GM19372 (cell line): ENCODE measurements around the gene MAP2K4.

Source experiments
- ATAC-seq: cut with Tn5 transposase; IDR thresholded peaks from one replicate; pipeline ENCODE4 v1.9.1; 2021; ENCODE audit warnings: mild to moderate bottlenecking, low read depth, moderate library complexity; ENCODE audit not compliant: unreplicated experiment

Gene MAP2K4

DNA sequence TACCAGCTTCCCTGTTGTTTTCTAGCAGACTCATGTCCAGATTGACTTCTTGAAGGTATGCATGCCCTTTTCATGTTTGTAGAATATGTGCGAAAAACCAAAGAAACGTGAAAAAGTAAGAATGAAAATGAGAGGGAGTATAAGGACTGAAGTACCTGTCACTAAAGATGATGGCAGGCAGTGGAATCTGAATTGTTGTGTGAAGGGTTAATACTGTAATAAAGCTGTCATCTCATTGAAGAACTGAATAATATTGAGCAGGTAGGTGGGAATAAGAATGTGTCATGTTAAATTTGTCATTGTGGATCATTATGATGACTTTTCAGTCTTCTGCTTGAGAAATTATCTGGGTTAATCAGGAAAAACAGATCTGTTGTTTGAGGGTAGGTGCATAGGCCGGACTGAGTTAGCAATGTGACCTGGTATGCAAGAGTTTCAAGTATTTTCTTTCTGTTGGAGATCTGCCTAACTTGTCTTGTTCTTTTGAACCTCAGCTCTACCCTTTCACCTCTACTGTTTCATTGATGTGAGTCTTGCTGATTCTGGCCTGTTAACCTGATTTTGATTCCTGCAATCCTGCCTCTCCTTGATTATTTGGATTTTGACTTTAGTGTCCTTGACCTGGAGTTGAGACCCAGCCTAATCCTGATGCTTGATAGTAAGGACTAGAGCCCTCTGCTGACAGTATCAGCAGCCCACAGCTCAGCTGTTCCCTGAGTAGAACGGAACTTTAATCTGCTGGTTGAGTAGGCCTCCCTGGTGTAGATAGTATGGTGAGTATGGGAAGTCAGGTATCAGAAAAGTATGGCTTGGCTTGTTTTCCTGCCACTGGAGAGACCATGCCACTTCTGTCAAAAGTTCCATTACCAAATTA is 64.6 kb downstream of the MAP2K4 start:
- no peak for ATAC-seq

DNA sequence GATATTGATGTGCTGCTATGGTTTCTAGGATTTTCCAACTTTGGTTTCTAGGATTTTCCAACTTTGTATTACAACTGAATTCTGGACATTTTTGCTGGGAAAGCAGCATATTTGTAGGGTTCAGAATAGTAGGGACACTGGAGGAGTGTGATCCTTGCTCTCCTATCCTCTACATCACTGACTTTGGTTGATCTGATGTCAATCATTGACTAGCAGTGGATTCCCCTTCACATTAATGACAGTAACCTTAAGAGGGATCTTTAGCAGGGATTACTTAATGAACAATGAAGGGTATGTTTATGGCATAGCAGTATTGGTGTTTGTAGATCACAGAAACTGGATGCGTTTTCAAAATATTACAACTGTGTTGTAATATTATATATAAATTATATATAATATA is 67.4 kb downstream of the MAP2K4 start:
- ATAC-seq = no peak

DNA sequence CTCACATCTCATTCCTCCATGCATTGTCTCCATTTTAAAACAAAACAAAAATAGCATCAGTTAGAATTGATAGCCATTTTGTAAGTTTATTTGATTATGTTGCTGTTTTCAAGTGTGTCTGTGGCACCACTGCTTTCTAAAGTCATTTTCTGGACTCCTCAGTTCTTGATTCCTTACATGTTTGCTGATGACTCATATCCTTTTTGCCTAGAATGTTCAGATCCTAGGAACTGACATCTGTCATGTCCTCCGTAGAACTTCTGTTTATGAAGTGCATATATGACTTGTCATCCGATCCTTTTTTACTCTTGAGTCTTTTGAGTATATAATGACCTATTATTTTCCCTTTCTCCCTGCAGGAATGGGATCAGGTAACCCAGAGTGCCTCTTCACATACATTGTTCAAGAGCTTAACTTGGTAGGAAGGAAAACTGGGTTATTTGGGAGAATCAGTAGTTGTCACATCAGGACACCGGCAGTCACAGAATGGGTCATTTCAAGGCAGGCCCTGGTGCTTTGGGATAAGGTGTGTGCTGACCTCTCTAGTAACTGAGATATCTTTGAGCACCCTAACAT is 69.2 kb downstream of the MAP2K4 start:
- ATAC-seq = no peak

DNA sequence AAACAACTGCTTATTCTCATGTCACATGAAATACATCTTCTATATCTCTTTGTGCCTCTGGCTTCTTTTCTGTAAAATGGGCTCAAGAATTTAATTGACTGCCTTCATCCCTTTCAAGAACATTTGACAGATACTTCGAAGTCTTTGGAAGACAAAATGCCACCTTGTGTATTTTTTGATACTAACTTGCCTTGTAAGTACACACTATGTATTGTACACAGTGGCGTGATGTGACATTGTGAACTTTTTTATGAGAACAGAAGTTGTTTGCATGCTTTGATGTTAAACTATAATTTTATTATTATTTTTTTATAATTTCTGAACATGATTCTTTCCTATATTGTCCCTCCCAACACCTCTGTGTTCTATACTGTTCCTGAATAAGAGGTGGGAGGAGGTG is 73.7 kb downstream of the MAP2K4 start:
- no peak for ATAC-seq

DNA sequence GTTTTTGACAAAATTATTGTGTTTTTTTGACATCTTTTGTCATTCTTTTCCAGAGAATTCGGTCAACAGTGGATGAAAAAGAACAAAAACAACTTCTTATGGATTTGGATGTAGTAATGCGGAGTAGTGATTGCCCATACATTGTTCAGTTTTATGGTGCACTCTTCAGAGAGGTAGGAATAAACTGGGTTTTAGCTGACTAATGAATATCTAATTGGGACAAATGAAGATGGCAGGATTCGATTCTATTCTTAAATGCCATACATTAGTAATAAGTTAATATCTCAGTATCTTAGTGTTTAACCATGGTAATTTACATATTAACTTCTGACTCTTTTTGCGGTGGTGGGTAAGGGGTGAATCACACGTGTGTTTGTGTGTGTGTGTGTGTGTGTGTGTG is 74.8 kb downstream of the MAP2K4 start:
- no peak for ATAC-seq

DNA sequence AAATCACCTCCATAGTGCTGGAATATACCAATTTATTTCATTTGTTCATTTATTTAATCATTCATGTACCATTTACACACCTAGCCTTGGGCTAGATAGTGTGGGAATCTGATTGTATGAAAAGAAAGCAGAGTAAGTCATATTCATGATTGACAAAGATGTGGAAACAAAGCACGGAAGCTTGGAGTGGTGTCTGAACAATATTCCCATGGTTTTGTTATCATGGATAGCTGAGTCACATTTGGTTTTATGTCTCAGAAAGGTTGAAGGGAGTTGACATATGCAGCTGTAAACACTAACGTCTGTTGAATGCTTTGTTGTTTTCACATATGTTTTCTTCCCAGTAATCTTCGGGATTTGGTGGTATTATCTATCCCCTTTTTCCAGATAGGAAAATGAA is 76.6 kb downstream of the MAP2K4 start:
- ATAC-seq = no peak

DNA sequence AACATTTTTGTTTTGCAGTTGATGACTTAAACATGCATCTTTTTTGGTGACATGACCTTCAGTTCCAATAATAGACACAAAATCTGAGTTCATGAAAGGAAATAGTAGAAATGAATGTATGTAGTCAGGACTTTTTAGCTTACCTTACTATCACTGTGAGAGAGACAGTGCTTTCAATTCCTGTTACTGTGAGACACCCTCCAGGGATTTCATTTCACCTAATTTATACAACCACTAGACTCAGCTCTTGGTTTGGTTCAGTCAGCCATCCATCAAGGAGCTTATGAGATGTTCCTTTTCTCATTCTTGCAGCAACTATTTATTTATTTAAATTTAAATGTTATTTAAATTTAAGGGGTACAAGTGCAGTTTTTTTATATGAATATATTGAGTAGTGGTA is 77.9 kb downstream of the MAP2K4 start:
- ATAC-seq = no peak

DNA sequence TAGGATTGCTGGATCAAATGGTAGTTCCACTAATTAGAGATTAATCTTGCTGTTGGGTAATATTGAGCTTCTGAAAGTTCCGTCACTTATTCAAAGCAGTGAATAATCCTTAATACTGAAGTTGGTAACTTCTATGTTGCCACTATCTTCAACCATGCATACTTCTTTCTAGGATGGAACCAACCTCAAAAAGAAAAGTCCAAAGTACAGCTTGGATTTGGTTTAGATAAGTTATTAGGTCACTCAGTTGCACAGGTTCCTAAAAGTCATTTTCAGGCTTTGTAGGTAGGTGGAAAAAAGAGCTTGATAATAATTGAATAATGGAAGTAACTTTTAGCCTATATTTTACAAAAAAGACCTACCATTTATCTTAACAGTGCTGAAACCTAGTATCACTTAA is 78.7 kb downstream of the MAP2K4 start:
- no peak for ATAC-seq

DNA sequence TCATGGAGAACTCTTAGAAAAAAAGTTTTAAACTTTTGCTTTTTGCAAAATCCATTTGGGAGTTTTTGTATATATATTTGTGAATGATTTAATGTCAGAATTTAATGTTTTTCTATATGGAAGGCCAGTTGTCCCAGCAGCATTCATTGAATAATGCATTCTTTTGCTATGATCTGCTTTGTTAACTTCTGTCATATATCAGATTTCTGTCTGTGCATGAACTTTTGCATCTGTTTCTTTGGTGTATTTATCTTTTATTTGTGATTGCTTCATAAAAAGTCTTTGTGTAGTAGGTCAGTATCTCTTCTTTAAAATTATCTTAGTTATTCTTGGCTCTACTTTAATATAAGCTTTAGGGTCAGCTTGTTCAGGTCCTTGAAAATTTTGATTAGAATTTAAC is 84.2 kb downstream of the MAP2K4 start:
- no peak for ATAC-seq

DNA sequence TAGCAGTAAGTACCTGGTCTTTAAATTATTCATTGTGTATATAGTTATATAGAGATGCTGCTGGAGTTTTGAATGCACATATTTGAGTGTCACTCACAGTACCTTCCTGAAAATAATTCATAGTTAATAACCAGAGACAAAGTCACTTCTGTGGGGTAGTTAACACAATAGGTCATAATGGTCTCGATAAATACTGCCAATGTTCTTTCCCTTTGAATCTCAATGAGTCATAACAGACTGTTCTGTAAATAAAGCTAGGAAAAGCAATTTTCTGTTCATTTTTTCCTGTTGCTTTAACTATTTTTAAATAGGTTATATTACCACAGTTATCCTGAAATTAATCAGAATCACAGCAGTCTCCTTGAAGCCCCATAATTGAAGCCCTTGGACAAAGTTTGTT is 87.2 kb downstream of the MAP2K4 start:
- no peak for ATAC-seq

DNA sequence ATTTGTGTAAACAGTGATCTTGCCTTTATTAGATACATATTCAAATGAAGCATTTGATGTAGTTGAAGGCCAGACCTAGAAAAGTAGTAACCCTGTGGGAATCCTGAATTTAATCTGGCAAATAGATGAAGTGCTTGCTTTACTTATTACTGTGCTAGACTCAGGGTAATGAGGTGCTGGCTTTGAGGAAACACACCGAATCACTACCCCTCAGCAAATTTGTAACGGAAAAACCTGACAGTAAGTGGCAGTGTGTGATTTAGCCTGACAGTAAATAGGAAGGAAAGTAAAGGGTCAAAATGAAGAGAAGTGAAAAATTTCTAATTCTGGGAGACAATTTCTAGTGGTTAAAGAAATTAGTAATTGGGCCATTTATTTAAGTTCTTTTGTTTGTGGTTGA is 90.2 kb downstream of the MAP2K4 start:
- no peak for ATAC-seq

DNA sequence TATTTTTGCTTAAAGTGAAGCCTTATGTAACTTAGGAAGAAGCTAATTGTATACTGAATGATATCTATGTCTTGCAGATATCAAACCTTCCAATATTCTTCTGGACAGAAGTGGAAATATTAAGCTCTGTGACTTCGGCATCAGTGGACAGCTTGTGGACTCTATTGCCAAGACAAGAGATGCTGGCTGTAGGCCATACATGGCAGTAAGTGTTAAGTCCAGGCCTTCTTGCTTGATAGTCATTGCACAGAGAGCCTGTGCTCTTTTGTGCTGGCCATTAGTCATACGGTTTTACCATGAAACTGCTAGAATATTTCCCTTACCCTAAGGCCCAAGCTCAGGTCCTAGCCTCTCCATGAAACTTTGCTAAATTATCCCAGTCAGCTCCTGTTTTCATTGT is 92.5 kb downstream of the MAP2K4 start:
- ATAC-seq = no peak

DNA sequence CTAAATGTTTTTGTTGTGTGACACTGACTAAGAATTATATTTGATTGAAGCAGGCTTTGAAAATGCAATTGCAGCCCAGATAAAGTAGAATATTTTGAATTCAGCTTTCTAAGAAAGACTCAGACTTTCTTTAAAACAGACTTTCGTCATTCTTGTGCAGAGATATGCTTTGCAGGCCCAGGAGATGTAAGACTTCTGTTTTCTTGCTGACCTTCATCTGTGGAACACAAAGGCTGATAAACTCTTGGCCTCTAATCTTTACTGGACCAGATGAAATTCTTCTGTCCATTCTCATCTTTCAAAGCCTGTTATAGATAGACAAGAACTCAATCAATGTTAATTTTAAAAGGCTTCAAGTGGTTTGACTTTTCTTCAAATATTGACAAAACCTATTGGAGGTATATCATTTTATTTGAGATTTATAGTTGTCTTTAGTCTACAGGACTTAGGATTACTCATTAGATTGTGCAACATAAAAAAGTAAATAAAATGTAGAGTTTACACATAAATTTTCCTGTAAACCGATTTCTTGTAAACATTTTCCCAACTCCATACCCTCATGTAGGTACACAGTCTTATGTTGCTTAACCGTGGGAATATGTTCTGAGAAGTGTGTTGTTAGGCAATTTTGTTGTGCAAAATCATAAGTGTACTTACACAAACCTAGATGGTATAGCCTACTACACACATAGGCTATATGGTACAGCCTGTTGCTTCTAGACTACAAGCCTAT is 94.2 kb downstream of the MAP2K4 start:
- no peak for ATAC-seq

DNA sequence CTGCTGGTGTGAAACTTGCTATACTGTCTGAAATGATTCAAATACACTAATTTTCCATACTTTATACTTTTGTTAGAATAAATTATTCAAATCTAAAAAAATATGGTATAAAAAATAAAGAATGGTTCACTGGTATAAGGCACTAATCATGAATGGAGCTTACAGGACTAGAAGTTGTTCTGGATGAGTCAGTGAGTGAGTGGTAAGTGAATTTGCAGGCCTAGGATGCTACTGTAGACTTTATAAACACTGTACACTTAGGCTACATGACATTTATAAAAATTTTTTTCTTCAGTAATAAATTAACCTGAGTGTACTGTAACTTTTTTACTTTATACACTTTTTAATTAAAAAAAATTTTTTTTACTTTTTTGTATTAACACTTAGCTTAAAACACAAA is 95.5 kb downstream of the MAP2K4 start:
- no peak for ATAC-seq

DNA sequence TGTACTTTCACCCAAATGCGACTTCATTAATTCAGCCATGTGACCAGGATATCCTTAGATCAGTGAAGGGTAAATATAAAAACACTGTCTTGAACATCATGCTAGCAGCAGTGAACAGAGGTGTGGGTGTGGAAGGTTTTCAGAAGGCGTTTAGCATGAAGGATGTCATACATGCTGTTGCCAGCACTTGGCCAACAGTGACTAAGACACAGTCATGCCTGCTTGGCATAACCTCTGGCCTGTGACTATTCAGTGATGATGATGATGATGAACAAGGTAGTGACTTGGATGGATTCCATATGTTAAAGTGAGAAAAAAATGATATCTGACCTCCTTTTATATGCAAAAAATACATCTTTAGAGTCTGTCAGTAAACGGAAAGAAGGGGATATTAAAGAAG is 97.9 kb downstream of the MAP2K4 start:
- no peak for ATAC-seq

DNA sequence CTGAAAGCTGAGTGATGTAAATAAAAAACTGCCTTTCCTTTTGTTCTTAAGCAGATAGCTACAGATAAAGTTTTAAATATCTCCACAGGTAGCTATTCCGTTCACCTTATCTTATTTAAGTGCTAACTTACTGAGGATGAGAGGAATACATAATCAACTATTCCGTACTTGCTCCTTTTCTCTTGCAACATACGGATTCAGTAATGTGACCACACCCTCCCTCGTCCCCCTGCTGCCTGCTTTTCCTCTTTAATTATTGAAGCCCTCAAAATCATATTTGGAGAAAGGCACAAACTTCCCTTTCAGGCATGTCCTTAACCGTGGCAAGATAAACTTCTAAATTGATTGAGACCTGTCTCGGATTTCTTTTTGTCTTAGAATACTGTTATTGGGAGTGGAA is 101.4 kb downstream of the MAP2K4 start:
- no peak for ATAC-seq

DNA sequence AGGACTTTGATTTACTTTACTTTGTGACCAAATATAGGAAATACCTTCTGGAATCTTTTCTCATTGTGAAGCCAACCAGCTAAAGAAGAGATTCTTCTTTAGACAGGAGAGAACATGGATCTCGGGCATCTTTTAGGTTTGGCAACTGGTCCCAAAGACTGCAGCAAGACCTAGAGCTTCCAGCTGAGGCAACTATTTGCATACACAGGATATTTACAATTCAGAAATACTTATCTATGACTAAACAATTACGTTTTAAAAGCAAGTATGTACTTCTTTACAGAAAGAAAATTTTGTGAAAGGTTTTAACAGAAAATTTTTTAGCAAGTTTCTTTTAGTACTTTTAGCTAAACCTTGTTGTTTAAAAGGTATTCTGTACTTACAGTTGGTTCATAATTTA is 106.5 kb downstream of the MAP2K4 start:
- no peak for ATAC-seq

DNA sequence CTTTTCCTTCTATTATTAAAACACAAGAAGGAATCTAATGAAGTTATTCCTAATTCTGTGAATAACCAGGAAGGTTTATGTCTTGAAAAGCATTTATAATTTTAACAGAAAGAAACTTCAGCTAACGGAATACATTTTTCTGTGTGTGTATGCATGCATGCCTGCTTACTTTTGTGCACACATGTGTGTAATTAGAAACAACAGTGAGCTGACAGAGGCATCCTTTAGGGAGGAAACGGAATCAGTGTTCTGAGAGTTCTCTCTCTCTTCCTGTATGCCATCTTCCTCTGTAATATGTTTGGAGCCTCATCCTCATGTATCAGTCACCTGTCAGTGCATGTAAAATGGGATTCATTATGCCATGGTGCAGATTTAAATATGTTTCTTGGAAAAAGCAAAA is 107.0 kb downstream of the MAP2K4 start:
- no peak for ATAC-seq

DNA sequence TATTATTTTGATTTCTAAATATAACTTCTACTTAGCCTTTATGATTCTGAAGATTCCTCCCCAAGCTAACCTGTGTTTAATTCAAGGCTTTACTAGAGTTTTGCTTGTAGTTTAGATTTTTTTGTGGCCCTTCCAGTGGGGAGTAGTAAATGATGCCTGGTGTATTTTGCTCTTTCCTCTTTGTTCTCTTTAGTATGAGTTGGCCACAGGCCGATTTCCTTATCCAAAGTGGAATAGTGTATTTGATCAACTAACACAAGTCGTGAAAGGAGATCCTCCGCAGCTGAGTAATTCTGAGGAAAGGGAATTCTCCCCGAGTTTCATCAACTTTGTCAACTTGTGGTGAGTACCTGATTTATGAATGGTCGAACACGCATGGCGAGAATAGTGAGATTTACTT is 108.3 kb downstream of the MAP2K4 start:
- no peak for ATAC-seq

DNA sequence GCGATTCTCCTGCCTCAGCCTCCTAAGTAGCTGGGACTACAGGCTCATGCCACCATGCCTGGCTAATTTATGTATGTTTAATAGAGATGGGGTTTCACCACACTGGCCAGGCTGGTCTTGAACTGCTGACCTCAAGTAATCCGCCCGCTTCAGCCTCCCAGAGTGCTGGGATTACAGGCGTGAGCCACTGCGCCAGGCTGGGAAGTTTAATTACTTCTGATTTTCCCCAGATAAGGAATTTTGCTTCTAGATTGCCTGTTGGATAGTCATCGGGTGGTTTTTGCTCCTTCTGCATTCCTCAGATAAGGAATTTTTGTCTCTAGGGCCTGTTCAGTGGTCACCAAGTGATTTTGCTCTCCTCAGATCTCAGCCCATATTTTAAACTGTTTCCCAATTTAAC is 112.5 kb downstream of the MAP2K4 start:
- no peak for ATAC-seq

DNA sequence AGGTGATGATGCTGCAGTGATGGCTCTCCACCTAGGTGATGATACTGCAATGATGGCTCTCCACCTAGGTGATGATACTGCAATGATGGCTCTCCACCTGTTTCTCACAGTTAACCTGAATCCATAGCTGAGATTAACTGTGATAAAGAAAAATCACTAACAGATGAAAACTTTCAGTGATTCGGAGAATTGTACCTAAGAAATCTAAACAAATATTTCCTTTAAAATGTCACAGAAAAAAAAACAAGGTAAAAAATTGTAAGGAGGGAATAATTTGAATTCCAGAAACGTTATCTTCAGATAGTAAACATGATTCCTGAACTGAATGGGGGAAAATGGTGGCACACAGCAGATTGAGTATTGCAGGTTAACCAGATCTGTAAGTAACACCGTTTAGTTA is 113.4 kb downstream of the MAP2K4 start:
- ATAC-seq = no peak

DNA sequence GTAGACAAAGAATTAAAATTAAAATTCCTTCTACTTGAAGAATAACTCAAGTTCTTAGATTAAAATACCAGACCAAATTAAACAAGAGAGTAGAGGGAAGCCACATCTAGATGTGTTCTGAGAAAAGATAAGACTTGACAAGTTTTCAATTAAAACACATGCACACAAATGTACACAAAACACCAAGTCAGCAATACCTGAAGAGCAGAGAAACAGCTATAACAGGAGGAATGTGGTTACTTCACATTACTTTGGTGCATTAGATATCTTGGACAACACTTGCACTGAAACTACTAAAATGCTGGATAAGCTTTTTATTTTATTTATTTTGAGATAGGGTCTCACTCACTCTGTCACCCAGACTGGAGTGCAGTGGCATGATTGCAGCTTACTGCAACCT is 113.9 kb downstream of the MAP2K4 start:
- ATAC-seq = no peak
